GM19023 (cell line): ENCODE results near the gene STX16.

Source experiments
- ATAC-seq: cut with Tn5 transposase; IDR thresholded peaks from one replicate; pipeline ENCODE4 v1.9.1; 2021; ENCODE audit warnings: mild to moderate bottlenecking, moderate library complexity; ENCODE audit not compliant: unreplicated experiment

STX16 gene

GRCh38 chr20:58709013-58709702, 58.1 kb downstream of the STX16 start:
- no peak for ATAC-seq

GRCh38 chr20:58709703-58710039, 58.6 kb downstream of the STX16 start:
- ATAC-seq, result no peak

GRCh38 chr20:58710481-58711265, 59.6 kb downstream of the STX16 start:
- no peak for ATAC-seq

- ATAC-seq, result no peak
These were observed 60.4 kb downstream of the STX16 start for GRCh38 chr20:58711266-58712051.

- no peak for ATAC-seq
These were observed 61.2 kb downstream of the STX16 start for GRCh38 chr20:58712151-58712791.

- ATAC-seq, result no peak
These were observed 62.0 kb downstream of the STX16 start for GRCh38 chr20:58712806-58713731.

- ATAC-seq, result no peak
These were observed 62.8 kb downstream of the STX16 start for GRCh38 chr20:58713801-58714339.

GRCh38 chr20:58714340-58714922, 63.3 kb downstream of the STX16 start:
- ATAC-seq, result no peak

- no peak for ATAC-seq
These were observed 63.9 kb downstream of the STX16 start for GRCh38 chr20:58714923-58715351.

- ATAC-seq, result no peak
These were observed 64.3 kb downstream of the STX16 start for GRCh38 chr20:58715391-58715800.

- no peak for ATAC-seq
These were observed 64.9 kb downstream of the STX16 start for GRCh38 chr20:58715801-58716475.

- ATAC-seq, result no peak
These were observed 65.6 kb downstream of the STX16 start for GRCh38 chr20:58716476-58717277.

GRCh38 chr20:58717278-58718091, 66.4 kb downstream of the STX16 start:
- no peak for ATAC-seq

- no peak for ATAC-seq
These were observed 67.1 kb downstream of the STX16 start for GRCh38 chr20:58718121-58718563.

- no peak for ATAC-seq
These were observed 67.6 kb downstream of the STX16 start for GRCh38 chr20:58718729-58719128.

- ATAC-seq, result no peak
These were observed 68.2 kb downstream of the STX16 start for GRCh38 chr20:58719258-58719657.

- ATAC-seq, result no peak
These were observed 68.9 kb downstream of the STX16 start for GRCh38 chr20:58719971-58720371.
